ENCODE measurements around the gene REXO4. TPM values are rescaled to one million over a fixed set of nuclear protein-coding genes. Genes with fewer than 3 reads are reported as not detected.
A peak's percentile ranks its signal among the peaks of the same experiment; 100 is the strongest.

REXO4 gene
- total RNA-seq, 1 donor from 2014 or later = 12.3 TPM

GRCh38 chr9:133424187-133424586 lies 6.4 kb upstream of the REXO4 start:
- ATAC-seq = no peak
- DNase-seq (ENCODE audit: low spot score) = no peak

GRCh38 chr9:133423216-133423615 lies 5.4 kb upstream of the REXO4 start:
- ATAC-seq (peak; percentile 44), DNase-seq (ENCODE audit: low spot score) (no peak)

- DNase-seq (ENCODE audit: low spot score) = no peak
- no peak for ATAC-seq
These were observed 4.1 kb upstream of the REXO4 start, which contains the start of gene ADAMTS13 for GRCh38 chr9:133421615-133422542. Gene ADAMTS13, plus strand, starts transcription at chr9:133422367. Its CDS starts 77 bp downstream, at chr9:133422444.

- no peak for ATAC-seq
- no peak for DNase-seq (ENCODE audit: low spot score)
These were observed 2.6 kb upstream of the REXO4 start for GRCh38 chr9:133420392-133420827.

DNA sequence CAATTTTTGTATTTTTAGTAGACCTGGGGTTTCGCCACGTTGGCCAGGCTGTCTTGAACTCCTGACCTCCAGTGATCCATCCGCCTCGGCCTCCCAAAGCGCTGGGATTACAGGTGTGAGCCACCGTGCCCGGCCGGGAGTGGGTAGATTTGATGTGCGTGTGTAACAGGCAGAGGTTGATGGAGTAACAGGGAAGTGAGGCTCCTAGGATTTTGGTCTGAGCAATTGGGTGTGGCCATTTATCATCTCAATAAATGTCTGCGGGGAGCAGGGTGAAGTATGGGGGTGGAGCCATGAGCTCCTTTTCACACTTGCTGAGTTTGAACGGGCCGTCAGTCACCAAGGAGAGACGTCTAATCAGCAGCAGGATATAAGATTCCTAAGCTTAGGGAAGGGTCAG lies 1.2 kb upstream of the REXO4 start:
- no peak for DNase-seq (ENCODE audit: low spot score)
- ATAC-seq = no peak

DNA sequence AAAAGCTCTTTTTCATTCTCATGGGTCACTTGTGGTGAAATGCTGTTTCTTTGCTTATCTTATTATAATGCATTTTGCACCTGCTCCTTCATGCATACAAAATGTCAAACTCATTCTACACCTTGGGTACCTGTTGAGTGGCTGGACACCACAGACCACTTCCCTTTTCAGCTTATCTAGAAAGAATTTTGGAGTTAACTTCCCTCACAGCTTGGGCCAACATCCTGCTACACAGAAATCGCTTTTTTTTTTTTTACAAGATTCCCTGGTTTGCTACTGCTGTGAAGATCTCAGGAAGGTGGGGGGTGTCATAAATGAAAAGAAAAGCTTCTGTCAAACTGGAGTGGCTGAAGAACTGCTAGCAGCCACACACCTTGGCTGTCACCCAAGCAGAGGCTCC lies 2.6 kb downstream of the REXO4 start:
- no peak for ATAC-seq

DNA sequence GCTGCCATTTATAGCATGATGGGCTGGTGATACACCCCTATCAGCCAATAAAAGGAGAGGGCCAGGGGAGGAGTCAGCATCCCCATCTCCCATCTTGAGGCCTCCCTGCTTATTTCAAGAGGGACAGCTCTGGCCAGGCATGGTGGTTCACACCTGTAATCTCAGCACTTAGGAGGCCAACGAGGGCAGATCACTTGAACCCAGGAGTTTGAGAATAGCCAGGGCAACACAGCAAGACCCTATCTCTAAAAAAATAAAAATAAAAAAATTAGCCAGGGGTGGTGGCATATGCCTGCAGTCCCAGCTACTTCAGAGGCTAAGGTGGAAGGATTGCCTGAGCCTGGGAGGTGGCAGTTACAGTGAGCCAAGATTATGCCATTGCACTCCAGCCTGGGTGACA lies 9.8 kb downstream of the REXO4 start:
- DNase-seq (ENCODE audit: low spot score) (no peak), ATAC-seq (no peak)

More for the DNA sequence above, 2.6 kb downstream of the REXO4 start:
- DNase-seq (ENCODE audit: low spot score) = no peak

GRCh38 chr9:133406480-133407307 lies 11.1 kb downstream of the REXO4 start:
- DNase-seq (ENCODE audit: low spot score) (peak; percentile 74), ATAC-seq (peak; percentile 90)

GRCh38 chr9:133405508-133406438 lies 12.0 kb downstream of the REXO4 start:
- no peak for DNase-seq (ENCODE audit: low spot score)
- ATAC-seq = peak; percentile 16

DNA sequence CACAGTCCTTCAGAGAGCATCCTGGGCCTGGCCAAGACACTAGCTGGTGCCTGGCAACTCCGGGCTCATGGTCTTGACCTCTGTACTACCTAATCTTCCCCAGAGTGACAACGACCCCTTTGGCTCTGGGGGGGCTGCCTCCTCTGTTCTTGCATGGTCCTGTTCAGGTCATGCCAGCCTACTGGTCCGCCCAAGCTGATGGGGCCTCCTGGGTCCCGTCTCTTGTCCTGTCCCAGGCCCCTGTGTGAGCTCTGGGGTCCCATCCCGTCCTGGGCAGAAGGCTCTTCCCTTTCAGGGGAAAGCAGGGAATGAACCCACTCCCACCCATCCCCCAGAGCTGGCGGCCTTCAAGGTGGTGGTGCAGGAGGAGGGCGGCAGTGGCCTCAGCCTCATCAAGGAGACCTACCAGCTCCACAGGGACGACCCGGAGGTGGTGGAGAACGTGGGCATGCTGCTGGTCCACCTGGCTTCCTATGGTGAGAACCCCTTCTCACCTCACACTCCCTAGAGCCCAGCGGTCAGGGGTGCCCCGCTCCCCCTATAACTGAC lies 13.3 kb downstream of the REXO4 start:
- ATAC-seq = no peak
- DNase-seq (ENCODE audit: low spot score) = no peak

DNA sequence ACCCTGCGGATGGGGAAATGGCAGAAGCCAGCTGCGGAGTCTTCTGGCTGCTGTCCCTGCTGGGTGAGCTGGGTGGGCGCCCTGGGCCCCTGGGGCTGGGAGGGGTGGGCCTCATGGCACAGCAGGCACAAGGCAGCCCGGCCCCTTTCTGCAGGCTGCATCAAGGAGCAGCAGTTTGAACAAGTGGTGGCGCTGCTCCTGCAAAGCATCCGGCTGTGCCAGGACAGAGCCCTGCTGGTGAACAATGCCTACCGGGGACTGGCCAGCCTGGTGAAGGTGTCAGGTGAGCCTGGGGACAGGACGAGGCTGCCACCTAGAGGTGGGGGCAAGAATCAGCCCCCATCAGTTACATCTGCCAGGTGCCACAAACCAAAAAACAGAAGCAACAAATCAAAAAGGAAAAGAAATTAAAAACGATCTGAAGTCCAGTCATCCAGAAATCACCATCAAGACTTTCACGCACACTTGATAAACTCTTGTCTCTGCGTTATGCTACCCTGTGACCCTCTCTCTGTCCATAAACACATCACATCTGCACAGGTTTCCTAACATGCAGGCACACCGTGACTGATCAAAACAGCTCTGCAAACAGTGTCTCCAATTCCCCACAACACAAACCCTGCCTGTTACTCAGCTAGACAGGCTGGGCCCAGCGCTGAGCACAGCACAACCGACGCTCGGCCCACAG lies 13.9 kb downstream of the REXO4 start:
- DNase-seq (ENCODE audit: low spot score) = peak; percentile 59

DNA sequence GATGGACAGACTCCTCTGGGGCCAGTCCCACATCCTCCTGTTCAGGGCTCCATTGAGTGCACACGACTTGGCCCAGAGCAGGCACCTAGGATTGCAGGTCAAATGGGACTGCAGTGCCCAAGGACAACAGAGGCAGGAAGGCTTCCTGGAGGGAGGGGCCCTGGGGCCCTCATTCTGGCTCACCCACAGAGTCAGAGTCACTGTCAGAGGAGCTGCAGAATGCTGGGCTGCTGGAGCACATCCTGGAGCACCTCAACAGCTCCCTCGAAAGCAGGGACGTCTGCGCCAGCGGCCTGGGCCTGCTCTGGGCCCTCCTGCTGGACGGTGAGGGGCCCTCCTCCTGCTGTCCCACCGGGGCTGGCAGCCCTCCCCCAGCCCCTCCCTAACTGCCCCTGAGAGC lies 15.1 kb downstream of the REXO4 start:
- no peak for ATAC-seq
- DNase-seq (ENCODE audit: low spot score) = no peak

More for the DNA sequence above, 13.9 kb downstream of the REXO4 start:
- peak; percentile 77 for ATAC-seq

DNA sequence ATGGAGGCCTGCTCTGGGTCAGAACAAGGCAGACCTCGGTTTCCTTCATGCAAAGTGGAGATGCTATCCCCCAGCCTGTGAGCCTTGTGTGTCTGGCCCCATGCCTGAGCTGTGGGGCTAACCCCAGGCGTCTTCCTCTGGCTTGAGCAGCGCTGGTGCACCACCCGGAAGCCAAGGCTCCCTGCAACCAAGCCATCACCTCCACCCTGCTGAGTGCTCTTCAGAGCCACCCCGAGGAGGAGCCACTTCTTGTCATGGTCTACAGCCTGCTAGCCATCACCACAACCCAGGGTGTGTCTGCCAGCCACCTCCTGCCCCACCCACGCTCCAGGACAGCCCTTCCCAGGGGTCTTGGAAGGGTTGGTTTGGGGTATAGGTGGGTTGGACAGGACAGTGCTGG lies 16.2 kb downstream of the REXO4 start:
- no peak for DNase-seq (ENCODE audit: low spot score)
- no peak for ATAC-seq

- ATAC-seq (no peak), DNase-seq (ENCODE audit: low spot score) (no peak)
These were observed 17.5 kb downstream of the REXO4 start for GRCh38 chr9:133400292-133400691.

DNA sequence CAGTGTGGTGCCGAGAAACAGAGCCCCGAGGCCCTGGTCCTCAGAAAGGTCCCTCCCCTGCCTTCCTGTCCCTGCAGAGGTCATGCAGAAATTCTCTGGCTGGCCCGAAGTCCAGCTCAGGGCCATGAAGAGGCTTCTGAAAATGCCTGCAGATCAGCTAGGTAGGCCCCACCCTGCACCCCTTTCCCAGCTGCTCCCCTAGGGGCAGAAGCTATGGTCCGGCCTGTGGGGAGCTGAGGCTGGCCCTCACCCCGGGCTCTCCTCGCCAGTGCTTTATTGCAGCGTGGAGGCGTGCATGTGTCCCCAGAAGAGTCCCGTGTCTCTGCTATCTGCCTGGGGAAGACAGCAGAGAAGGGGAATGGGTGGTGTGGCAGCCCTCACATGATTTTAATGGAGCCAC lies 19.9 kb downstream of the REXO4 start:
- no peak for ATAC-seq

DNA sequence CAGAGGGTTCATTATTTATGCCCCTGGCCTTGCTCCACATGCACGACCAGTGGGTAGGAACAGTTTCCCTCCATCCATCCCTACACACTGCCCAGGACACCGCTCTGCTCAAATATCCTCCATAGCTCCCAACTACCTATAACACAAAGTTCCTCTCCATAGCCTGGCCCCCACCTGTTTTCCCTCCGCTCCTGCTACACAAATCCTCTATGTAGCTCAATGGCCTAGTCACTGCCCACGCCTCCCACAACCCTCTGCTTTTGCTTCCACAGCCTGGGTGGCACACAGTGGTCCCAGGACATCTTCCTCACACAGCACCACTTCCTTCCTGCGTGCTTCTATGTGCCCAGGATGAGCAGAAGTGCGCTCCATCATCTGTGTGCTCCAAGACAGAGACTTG lies 20.4 kb downstream of the REXO4 start:
- no peak for ATAC-seq
- no peak for DNase-seq (ENCODE audit: low spot score)

More for the DNA sequence above, 19.9 kb downstream of the REXO4 start:
- DNase-seq (ENCODE audit: low spot score) = no peak

- DNase-seq (ENCODE audit: low spot score) = no peak
- peak; percentile 45 for ATAC-seq
These were observed 20.9 kb downstream of the REXO4 start for GRCh38 chr9:133396952-133397351.

- ATAC-seq (peak; percentile 24), DNase-seq (ENCODE audit: low spot score) (no peak)
These were observed 23.0 kb downstream of the REXO4 start for GRCh38 chr9:133394687-133395271.

DNA sequence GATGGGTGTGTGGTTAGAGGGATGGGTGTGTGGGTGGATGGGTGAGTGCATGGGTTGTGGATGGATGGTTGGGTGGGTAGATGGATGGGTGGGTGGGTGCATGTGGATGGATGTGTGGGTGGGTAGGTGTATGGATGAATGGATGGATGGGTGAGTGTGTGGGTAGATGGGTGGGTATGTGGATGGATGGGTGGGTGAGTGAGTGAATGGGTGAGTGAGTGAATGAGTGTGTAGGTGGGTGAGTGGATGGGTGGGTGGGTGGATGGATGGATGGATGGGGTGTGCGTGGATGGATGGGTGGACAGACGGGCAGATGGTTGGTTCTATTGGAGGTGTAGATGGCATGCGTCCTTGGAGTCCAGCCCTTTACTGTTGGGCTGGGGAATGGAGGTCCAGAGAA lies 24.4 kb downstream of the REXO4 start:
- no peak for DNase-seq (ENCODE audit: low spot score)
- no peak for ATAC-seq
